ENCODE data around the gene FAM151A. TPM values are rescaled to one million over a fixed set of nuclear protein-coding genes. Genes with fewer than 3 reads are reported as not detected.

Gene FAM151A
- polyA plus RNA-seq (2012; ENCODE audit: low read depth, missing spikeins) = not detected

GRCh38 chr1:54623216-54624007, at the start of gene FAM151A:
TSS of gene FAM151A (minus strand) at chr1:54623525. CDS start at chr1:54623395, 130 bp downstream.
- FAIRE-seq = no peak
- TF ChIP-seq SPI1 (IDR thresholded peaks at IDR 0.05; ENCODE audit: low read depth, low read length) (no peak), TAF1 (IDR thresholded peaks at IDR 0.05; ENCODE audit: low read depth, low read length) (no peak), POLR2AphosphoS5 (IDR thresholded peaks at IDR 0.05; ENCODE audit: low read depth, low read length) (no peak), POU2F2 (IDR thresholded peaks at IDR 0.05; ENCODE audit: low read depth, low read length) (no peak), PAX5 (IDR thresholded peaks at IDR 0.05; ENCODE audit: insufficient read depth, low read length, severe bottlenecking) (no peak), POLR2A (IDR thresholded peaks at IDR 0.05; ENCODE audit: low read depth, low read length) (no peak)
- no peak for DNase-seq (ENCODE audit: insufficient read length, low spot score)

DNA sequence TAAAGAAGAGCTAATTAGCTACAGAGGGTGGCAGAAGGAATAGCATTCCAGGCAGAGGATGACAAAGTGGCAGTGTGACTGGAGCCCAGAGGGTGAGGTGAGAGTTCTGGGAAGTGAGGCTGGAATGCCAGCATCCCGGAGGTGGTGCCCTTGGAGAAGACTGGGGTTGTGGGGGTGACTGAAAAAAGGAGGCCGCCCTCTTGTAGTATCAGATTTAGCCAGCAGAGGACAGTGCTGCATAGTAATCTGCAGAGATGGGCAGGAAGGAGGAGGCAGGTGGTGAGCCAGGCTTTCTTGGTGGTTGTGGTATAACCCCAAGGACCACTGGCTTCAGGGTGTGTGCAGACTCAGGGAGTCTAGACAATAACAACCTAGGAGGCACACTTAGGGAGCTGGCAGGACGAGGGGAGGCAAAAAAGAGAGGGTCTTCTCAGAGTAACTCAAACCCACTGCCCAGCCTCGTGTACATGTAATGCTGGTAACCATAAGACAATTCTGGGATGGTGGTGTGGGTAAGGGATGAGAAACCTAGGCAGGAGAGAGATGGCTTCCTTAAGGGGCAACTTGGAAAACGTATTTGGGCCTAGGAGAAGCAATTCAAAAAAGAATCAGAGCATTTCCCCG, 48.8 kb upstream of the FAM151A start:
- peak; percentile 59 for DNase-seq (ENCODE audit: insufficient read length, low spot score)
- peak; percentile 78 for FAIRE-seq
- TF ChIP-seq SPI1 (IDR thresholded peaks at IDR 0.05; ENCODE audit: low read depth, low read length) (no peak), TAF1 (IDR thresholded peaks at IDR 0.05; ENCODE audit: low read depth, low read length) (no peak)

DNA sequence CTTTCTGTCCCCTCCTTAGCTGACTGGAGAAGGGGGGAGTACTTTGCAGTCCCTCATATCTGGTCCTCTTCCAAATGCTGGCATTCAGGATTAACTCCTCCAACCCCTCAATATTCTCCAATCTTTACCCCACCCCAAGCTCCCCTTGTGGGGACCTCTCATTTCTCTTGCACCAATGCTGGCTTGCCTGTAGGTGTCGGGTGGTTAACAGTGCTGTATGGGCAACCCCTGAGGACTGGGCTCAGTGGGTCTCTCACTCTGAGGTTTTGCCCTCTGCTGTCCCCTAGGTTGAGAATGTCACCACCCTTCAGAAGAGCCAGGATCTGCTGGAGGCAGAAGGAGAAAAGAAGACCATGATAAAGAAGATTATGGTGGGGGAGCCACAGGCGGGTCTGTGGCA, 45.2 kb upstream of the FAM151A start:
- no peak for DNase-seq (ENCODE audit: insufficient read length, low spot score)
- no peak for TF ChIP-seq TAF1 (IDR thresholded peaks at IDR 0.05; ENCODE audit: low read depth, low read length)
- TF ChIP-seq PAX5 (IDR thresholded peaks at IDR 0.05; ENCODE audit: insufficient read depth, low read length, severe bottlenecking) = no peak
- TF ChIP-seq POU2F2 (IDR thresholded peaks at IDR 0.05; ENCODE audit: low read depth, low read length) = no peak
- TF ChIP-seq POLR2A (IDR thresholded peaks at IDR 0.05; ENCODE audit: low read depth, low read length) = no peak
- no peak for TF ChIP-seq SPI1 (IDR thresholded peaks at IDR 0.05; ENCODE audit: low read depth, low read length)
- no peak for TF ChIP-seq POLR2AphosphoS5 (IDR thresholded peaks at IDR 0.05; ENCODE audit: low read depth, low read length)
- FAIRE-seq = no peak

DNA sequence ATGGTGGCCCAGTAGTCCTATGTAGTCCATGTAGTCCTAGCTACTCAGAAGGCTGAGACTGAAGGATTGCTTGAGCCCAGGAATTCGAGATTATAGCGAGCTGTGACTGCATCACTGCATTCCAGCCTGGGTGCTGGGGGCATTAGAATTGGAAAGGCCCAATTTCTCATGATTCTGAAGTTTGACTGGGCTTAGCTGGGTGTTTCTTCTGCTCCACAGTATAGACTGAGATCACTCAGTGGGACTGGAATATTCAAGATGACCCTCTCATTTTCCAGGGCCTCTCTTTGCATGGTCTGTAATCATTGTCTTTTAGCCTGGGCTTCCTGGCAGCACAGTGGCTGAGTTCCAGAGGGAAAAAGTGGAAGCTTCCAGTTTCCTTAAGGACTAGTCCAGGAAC, 44.5 kb upstream of the FAM151A start:
- DNase-seq (ENCODE audit: insufficient read length, low spot score) (no peak), FAIRE-seq (no peak)

GRCh38 chr1:54666333-54666732, 43.0 kb upstream of the FAM151A start:
- TF ChIP-seq POU2F2 (IDR thresholded peaks at IDR 0.05; ENCODE audit: low read depth, low read length) = no peak
- no peak for TF ChIP-seq POLR2AphosphoS5 (IDR thresholded peaks at IDR 0.05; ENCODE audit: low read depth, low read length)
- TF ChIP-seq SPI1 (IDR thresholded peaks at IDR 0.05; ENCODE audit: low read depth, low read length) = no peak
- no peak for TF ChIP-seq TAF1 (IDR thresholded peaks at IDR 0.05; ENCODE audit: low read depth, low read length)
- DNase-seq (ENCODE audit: insufficient read length, low spot score) (no peak), FAIRE-seq (no peak)

More for the DNA sequence above, 44.5 kb upstream of the FAM151A start:
- TF ChIP-seq TAF1 (IDR thresholded peaks at IDR 0.05; ENCODE audit: low read depth, low read length) (no peak), POU2F2 (IDR thresholded peaks at IDR 0.05; ENCODE audit: low read depth, low read length) (no peak)

DNA sequence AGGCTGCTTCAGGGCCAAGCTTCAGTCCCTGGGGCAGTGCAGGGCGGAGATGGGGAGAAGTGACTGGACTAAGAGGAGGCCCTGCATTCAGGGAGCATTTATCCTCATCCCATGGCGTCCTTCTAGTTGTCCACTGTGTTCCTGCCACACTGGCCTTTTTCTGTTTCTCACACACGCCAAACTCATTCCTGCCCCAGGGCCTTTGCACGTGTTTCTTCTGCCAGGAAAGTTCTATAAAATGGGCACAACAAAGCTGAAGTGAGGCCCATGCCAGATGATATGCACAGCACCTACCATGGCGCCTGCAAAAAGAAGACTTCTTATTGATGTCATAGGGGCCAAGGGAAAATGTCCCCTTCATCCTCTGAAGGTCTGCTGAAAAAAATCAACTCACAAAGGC, 42.5 kb upstream of the FAM151A start:
- FAIRE-seq (no peak), DNase-seq (ENCODE audit: insufficient read length, low spot score) (no peak)
- no peak for TF ChIP-seq PAX5 (IDR thresholded peaks at IDR 0.05; ENCODE audit: insufficient read depth, low read length, severe bottlenecking)
- no peak for TF ChIP-seq POLR2AphosphoS5 (IDR thresholded peaks at IDR 0.05; ENCODE audit: low read depth, low read length)
- TF ChIP-seq TAF1 (IDR thresholded peaks at IDR 0.05; ENCODE audit: low read depth, low read length) = no peak
- no peak for TF ChIP-seq POU2F2 (IDR thresholded peaks at IDR 0.05; ENCODE audit: low read depth, low read length)
- no peak for TF ChIP-seq SPI1 (IDR thresholded peaks at IDR 0.05; ENCODE audit: low read depth, low read length)
- no peak for TF ChIP-seq POLR2A (IDR thresholded peaks at IDR 0.05; ENCODE audit: low read depth, low read length)

GRCh38 chr1:54664364-54664763, 41.0 kb upstream of the FAM151A start:
- TF ChIP-seq TAF1 (IDR thresholded peaks at IDR 0.05; ENCODE audit: low read depth, low read length) = no peak
- no peak for TF ChIP-seq POU2F2 (IDR thresholded peaks at IDR 0.05; ENCODE audit: low read depth, low read length)
- FAIRE-seq (no peak), DNase-seq (ENCODE audit: insufficient read length, low spot score) (no peak)

GRCh38 chr1:54663725-54664124, 40.4 kb upstream of the FAM151A start:
- DNase-seq (ENCODE audit: insufficient read length, low spot score) (no peak), FAIRE-seq (no peak)
- TF ChIP-seq PAX5 (IDR thresholded peaks at IDR 0.05; ENCODE audit: insufficient read depth, low read length, severe bottlenecking) = no peak
- TF ChIP-seq POLR2A (IDR thresholded peaks at IDR 0.05; ENCODE audit: low read depth, low read length) = no peak
- TF ChIP-seq SPI1 (IDR thresholded peaks at IDR 0.05; ENCODE audit: low read depth, low read length) = no peak
- TF ChIP-seq POLR2AphosphoS5 (IDR thresholded peaks at IDR 0.05; ENCODE audit: low read depth, low read length) = no peak
- no peak for TF ChIP-seq TAF1 (IDR thresholded peaks at IDR 0.05; ENCODE audit: low read depth, low read length)
- no peak for TF ChIP-seq POU2F2 (IDR thresholded peaks at IDR 0.05; ENCODE audit: low read depth, low read length)

- TF ChIP-seq POLR2AphosphoS5 (IDR thresholded peaks at IDR 0.05; ENCODE audit: low read depth, low read length) (no peak), TAF1 (IDR thresholded peaks at IDR 0.05; ENCODE audit: low read depth, low read length) (no peak), SPI1 (IDR thresholded peaks at IDR 0.05; ENCODE audit: low read depth, low read length) (no peak), POLR2A (IDR thresholded peaks at IDR 0.05; ENCODE audit: low read depth, low read length) (no peak)
- DNase-seq (ENCODE audit: insufficient read length, low spot score) (no peak), FAIRE-seq (no peak)
Observed at GRCh38 chr1:54658164-54658913, 35.0 kb upstream of the FAM151A start.

DNA sequence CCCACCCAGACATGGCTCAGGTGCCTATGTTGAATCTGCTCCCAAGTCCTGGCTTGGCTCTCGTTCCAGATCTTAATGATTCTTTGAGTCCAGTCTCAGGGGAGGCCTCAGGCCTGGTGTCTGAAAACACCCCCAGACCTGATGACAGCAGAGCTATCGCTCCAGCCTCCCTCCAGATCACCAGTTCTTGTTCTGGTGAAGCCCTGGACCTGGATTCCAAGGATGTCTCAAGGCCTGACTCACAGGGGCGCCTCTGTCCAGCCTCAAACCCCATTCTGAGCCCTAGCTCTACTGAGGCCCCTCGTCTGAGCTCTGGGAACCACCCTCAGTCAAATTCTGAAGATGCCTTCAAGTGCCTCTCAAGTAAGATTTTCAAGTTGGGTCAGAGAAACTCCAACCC, 29.7 kb upstream of the FAM151A start:
- no peak for FAIRE-seq
- no peak for DNase-seq (ENCODE audit: insufficient read length, low spot score)
- TF ChIP-seq POLR2AphosphoS5 (IDR thresholded peaks at IDR 0.05; ENCODE audit: low read depth, low read length) (no peak), POLR2A (IDR thresholded peaks at IDR 0.05; ENCODE audit: low read depth, low read length) (no peak), TAF1 (IDR thresholded peaks at IDR 0.05; ENCODE audit: low read depth, low read length) (no peak), POU2F2 (IDR thresholded peaks at IDR 0.05; ENCODE audit: low read depth, low read length) (no peak), SPI1 (IDR thresholded peaks at IDR 0.05; ENCODE audit: low read depth, low read length) (no peak), PAX5 (IDR thresholded peaks at IDR 0.05; ENCODE audit: insufficient read depth, low read length, severe bottlenecking) (no peak)

Data from GM12891 (cell line).